ENCODE data around the gene GLRX3. TPM values are rescaled to one million over a fixed set of nuclear protein-coding genes. Genes with fewer than 3 reads are reported as not detected.

The GLRX3 gene
- total and polyA plus RNA-seq, 10 of the 15 experiments (the other 5 are each of a cell fraction or from before 2014, with no cell fraction given) = 94.7 to 209 (median 131) TPM

- TF ChIP-seq HCFC1 (IDR thresholded peaks at IDR 0.05; ENCODE audit: low read length) (no peak), TARDBP (IDR thresholded peaks at IDR 0.05; ENCODE audit: borderline replicate concordance) (0 out of 2 replicates have a peak, but pooled peaks have one; percentile 15), WRNIP1 (IDR thresholded peaks at IDR 0.05; ENCODE audit: borderline replicate concordance, low read depth, low read length) (peak; percentile 46; the same call in 1 of the 2 replicates), ZNF217 (IDR thresholded peaks at IDR 0.05) (no peak), ZSCAN29 (IDR thresholded peaks at IDR 0.05) (peak; percentile 59; the same call in 1 of the 2 replicates), YY1 (IDR thresholded peaks at IDR 0.05; ENCODE audit: low read depth, low read length) (peak; percentile 73; the same call in 1 of the 2 replicates), ZNF622 (IDR thresholded peaks at IDR 0.05) (no peak), EGR1 (IDR thresholded peaks at IDR 0.05; ENCODE audit: borderline replicate concordance in 1 of 2, low read depth in 2 of 2, low read length in 2 of 2) (no peak; a peak in 1 of 3 replicates), RAD21 (IDR thresholded peaks at IDR 0.05; ENCODE audit: insufficient read depth, low read depth, low read length) (no peak), TCF12 (IDR thresholded peaks at IDR 0.05; ENCODE audit: low read depth, low read length) (0 out of 2 replicates have a peak, but pooled peaks have one; percentile 4), SMC3 (IDR thresholded peaks at IDR 0.05; ENCODE audit: borderline replicate concordance, low read length) (no peak), NFYA (IDR thresholded peaks at IDR 0.05; ENCODE audit: borderline replicate concordance, low read depth, low read length) (no peak), CEBPB (IDR thresholded peaks at IDR 0.05; ENCODE audit: borderline replicate concordance in 1 of 2, low read depth in 2 of 2, low read length in 2 of 2) (no peak), ELK1 (IDR thresholded peaks at IDR 0.05; ENCODE audit: low read depth, low read length) (0 out of 2 replicates have a peak, but pooled peaks have one; percentile 15), NFXL1 (IDR thresholded peaks at IDR 0.05; ENCODE audit: borderline replicate concordance) (no peak), NKRF (conservative IDR thresholded peaks at IDR 0.05) (peak; percentile 96), USF2 (IDR thresholded peaks at IDR 0.05; ENCODE audit: borderline replicate concordance, low read depth, low read length) (no peak), ZBTB11 (CRISPR knock-in tag; IDR thresholded peaks at IDR 0.05) (no peak), RELB (IDR thresholded peaks at IDR 0.05; ENCODE audit: low read depth) (peak; percentile 99), ZBED1 (IDR thresholded peaks at IDR 0.05; ENCODE audit: borderline replicate concordance) (no peak)
Measured at GRCh38 chr10:130110246-130111112, 25.7 kb upstream of the GLRX3 start, which contains the start of gene C10orf143 (continued).
